HG03342 (cell line): Measurements from ENCODE around the gene FMOD.
"Not testable (repeated sequence)": the region's sequence is repeated elsewhere in the genome, so short reads cannot be mapped to it uniquely, and the experiment has no call there.

Source experiments
- ATAC-seq: cut with Tn5 transposase; IDR thresholded peaks from one replicate; pipeline ENCODE4 v1.9.1; 2021; ENCODE audit warnings: mild to moderate bottlenecking, moderate library complexity; ENCODE audit not compliant: unreplicated experiment

Gene FMOD

DNA sequence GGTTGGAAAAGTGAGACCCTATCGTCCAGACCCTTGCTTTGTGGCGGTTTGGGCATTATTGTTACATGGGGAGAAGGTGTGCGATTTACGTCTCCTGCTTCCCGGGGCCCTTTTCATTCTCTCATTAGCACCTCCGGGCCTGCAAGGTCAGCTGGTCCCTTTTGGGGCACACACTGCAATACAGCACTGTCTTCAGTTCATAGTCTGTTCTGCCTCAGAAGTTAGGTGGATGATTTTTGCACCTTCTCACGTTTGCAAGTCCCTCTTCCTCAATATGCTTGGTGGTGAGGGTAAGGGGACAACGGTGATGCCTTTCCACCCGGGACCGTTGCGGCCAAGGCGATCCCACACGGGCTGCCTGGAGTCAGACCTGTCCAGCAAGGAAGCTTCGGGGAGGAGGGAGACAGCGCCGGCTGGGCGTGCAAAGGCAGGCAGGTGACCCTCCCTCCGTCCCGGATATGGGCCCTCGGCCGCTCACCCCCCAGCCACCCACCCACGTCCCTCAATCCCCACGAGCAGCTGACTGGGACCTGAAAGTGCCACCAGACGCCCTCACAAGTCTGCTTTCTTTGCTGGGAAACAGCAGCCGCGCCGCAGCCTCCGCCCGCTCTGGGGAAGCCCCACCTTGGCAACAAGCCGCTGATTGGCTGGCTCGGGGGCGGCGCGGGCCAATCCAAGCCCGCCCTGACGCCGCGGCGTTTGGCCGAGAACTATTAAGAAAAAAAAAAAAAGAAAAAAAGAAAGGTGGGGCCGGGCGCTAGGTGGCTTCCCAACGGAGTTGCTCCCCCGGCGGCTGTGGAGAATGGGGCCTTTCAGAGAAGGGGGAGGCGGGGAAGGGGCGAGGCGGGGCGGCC, 23.9 kb downstream of the FMOD start:
- peak; percentile 64 for ATAC-seq

DNA sequence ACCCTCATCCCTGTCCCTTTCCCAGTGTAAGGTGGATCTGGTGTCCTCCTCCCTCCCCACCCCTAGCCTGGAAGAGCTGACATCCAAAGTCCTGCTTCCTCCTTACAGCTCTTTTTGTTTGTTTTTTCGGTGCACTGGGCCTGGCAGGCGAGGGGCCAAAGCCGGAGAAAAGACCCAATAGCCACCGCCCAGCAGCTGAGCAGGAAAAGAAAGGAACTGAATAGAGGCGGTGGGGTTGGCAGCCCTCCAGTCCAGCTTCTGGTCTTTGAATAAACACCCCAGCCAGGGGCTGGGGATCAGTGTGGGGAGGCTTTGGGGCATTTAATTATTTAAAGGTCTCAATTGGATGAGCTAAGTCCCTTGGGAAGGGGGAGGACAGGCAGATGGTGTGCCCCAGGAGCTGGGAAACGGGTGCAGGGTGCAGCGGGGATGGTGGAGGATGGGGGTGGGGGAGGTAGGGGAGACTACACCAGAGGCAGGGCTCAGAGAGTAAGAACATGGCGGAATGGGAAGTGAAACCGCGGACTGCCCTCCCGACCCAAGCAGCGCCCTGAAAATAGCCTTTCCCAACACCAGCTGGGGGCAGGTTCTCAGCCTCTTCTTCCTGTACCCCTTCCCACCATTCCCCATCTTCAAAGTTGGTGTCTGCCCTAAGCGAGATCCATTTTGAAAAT, 25.4 kb downstream of the FMOD start:
- no peak for ATAC-seq

DNA sequence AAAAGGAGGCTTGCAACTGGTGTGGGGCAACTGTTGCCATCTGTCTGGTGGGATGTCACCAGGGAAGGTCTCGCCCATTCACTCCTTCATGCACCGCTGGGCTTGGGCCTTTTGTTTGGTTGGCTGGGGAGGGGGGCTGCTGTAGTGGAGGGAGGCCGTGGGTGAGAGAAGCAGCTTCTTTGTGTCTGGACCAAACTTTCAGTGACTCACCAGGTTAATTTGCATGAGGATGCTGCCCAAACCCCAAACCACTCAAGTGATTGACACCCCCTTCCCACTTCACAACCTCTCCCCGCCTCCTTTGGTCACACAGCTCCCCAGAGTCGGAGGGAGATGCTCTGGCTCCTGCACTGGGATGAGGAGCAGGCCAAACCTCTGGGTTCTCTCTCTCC, 25.9 kb downstream of the FMOD start:
- ATAC-seq = peak; percentile 37

DNA sequence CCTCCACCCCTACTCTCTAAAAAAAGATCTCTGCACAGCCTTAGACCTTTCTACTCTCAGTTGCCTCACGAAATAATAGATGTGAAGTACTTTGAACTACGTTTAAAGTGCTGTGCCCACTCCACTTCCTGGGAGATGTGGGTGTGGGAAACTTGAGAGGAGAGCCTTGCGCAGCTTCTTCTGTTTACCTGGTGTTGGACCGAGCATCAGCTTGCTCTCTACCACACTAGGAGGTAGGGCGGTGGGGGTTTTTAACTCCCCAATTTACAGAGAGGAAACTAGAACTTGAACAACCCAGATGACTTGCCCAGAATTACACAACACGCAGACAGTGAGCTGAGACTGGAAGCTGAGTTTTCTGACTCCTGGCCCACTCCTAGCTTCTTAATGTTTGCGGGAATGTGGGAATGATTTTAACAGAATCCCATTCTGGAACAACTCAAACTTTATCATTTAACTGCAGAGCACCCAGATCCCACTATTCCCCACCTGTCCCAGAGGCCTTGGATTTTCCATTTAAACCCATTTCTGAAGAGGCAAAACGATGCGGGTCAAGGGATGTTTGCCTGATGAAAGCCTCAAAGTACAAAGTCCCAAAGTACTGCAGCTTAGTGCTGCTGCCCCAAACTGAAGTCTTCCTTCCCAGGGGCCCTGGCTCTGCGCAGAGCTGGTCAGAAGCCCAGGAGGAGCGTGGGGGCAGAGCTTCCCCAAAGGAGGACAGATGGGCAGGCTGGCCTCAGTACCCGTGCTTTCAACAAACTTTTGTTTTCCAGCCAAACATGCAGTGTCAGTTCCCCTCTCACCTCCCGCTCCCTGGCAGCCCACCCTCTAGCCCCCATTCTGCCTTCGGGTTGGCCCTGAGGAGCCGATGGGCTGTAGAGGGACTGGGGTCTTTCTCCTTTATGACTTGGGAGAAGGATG, 26.6 kb downstream of the FMOD start:
- ATAC-seq = no peak

DNA sequence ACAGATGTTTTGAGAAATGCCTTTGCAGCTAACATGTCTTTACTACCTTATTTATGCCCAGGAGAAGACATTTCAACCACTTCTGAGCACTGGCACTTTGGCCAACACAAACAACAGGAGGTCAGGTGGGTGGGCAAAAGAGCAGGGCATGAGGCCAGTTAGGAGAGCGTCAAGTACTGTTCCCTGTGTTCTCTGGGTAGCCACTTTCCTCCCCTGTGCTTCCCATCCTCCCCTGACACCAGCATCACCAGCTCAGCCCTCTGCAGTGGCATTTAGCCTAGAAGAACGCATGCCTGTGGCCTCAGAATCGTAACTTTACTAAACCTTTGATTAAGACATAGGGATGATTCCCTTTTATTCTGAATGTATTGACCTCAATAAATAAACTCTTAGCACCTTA, 27.3 kb downstream of the FMOD start:
- ATAC-seq = no peak

DNA sequence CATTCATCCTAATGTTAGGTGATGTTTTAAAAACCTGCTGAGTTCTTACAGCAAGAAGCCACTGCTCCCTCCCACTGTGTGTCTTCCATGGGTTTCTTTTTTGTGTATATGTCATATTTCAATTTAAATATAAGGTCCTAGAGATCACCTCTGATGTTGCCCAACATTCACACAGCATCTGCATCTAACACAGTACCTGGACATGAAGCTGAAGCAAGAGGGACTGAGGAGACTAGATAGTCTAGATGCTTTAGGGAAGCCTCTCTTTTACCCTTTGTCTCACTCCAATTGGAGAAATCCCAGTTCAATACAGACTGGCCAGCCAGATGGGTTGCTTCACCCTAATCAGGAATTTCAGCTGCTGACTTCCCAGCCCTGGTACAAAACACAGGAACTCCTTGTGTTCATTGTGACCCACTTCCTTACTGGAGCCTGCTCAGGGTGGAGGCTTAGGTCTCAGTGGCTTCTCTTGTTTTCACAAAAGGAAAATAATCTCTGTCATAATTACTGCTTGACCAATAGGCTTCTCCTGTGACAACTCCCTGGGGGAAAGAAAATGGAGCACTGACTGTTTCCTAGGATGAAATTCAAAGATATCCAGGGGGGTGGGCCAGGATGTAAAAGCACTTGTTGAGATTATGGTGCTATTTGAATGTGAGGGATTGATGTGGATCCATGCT, 28.3 kb downstream of the FMOD start:
- no peak for ATAC-seq

DNA sequence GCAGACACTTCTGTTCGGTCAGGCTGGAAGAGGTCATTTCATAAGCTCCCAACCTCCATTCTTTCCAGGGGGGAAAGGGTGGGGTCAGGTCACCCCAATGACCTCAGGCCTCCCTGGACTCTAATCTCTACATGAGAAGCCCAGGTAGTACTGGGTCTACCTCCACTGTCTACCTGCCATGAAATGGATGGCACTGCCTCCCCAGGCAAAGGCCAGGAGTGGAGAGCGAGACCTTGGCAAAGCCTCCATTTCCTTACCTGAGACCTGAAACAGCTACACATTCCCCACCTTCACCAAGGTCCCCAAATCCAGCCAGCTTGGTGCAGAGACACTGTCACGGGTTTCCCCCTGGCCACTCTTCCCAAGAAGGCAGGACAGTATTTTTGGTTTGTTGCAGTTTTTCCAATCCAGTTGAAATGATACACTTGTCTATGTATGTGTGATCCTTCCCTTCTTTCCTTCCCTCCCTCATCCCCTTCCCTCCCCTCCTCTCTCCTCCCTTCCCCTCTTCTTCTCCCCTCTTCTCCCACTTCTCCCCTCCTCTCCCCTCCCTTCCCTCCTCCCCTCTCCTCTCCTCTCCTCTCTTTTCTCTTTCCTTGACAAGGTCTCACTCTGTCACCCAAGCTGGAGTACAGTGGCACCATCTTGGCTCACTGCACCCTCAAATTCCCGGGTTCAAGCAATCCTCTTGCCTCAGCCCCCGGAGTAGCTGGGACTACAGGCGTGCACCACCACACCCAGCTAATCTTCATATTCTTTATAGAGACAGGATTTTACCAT, 29.5 kb downstream of the FMOD start:
- no peak for ATAC-seq

DNA sequence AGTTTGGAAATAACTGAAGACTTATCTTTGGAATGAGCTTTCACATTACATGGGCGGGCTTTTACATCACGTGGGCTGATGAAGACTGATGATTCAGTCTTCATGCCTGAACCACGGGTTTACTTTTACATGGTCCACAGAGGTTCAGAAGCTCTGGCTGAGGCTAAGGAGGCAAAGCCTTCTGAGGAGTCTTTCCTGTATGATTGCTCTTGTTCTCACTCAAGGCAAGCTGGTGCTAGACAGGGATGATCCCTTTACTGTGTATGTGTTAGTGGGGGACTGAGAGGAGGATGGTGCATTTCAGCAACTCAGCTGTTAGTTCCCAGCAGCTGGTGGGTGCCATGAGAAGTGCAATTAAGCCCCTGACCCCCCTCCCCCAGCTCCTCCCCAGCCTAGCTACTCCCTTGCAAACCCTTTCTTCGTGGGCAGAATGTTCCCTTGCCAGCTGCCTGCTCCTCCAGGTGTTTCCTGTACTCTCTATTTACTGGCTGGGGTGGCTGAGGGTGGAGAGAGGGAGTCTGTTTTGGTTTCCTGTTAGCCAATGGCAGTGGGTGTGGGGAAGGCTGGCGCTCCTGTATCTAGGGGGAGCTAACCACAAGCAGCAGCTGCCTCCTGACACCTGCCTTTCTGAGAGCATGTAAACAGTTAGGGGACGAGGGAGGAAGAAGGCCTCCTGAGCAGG, 30.2 kb downstream of the FMOD start:
- ATAC-seq = peak; percentile 62

DNA sequence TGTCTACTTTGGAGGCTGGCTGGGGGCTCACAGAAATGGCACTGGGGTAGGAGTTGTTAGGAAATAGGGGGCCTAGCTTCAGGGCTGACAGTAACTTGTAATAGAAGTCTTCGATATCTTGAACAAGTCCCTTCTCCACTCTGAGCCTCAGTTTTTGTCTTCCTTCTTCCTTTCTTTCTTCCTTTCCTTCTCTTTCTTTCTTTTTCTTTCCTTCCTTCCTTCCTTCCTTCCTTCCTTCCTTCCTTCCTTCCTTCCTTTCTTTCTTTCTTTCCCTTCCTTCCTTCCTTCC, 32.7 kb downstream of the FMOD start:
- ATAC-seq = no peak

DNA sequence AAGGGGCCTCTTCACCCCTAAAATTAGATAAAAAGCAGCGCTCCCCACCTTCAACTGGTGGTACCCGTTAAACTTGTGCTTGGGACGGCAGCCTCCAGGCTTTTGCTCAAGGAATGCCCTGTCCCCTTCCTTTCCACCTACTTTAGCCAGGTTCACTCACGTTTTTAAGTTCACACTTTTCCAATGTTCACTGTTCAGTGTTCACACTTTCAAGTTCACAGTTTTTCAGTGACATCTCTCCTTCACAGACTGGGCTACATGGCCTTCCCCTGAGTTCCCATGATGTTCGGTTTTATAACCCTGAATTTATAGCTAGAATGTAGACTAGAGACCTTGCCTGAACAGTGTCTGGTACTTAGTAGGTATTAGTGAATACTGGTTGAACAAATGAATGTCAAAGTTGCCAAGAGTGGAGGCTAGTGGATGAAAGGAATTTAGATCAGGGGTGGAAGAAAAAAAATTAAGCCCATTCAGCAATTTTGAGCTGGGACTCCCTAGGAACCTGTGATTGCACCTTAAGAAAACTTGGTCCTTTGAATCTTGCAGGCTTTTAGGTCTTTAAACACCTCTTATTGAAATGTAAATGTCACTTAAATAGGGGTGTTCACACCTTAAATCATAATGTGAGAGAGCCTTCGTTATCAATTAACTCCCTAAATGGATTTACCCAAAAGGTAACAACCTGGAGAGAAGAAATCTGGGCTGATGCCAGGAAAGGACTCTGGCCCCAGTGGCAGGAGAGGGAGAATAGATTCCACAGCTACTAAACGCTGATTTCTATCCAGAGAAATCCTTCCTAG, 33.3 kb downstream of the FMOD start:
- ATAC-seq = no peak

DNA sequence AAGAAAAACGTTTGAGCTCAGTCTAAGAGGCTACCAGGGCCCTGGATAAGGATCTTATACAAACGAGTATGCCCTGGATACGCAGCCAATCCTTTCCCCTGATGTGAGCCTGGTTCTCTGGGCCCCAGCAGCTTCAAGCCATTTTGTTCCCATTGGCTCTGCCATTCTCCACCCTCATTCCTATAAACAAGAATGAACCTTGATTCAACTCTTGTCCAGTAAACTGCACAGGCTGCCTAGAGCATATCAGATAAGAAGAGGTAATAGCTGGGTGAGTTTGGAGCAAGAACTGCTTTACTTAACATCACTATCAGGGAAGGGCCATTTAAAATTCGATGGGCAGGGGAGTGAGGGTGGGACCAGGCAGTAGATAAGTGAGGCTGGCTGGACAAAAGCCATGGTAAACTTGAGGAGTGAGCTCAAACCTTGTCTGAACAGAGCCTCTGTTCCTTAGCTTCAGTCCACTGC, 34.3 kb downstream of the FMOD start:
- no peak for ATAC-seq

DNA sequence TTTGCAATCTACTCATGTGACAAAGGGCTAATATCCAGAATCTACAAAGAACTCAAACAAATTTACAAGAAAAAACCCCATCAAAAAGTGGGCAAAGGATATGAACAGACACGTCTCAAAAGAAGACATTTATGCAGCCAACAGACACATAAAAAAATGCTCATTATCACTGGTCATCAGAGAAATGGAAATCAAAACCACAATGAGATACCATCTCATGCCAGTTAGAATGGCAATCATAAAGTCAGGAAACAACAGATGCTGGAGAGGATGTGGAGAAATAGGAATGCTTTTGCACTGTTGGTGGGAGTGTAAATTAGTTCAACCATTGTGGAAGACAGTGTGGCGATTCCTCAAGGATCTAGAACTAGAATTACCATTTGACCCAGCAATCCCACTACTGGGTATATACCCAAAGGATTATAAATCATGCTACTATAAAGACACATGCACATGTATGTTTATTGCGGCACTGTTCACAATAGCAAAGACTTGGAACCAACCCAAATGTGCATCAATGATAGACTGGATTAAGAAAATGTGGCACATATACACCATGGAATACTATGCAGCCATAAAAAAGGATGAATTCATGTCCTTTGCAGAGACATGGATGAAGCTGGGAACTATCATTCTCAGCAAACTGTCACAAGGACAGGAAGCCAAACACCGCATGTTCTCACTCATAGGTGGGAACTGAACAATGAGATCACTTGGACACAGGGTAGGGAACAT, 36.7 kb downstream of the FMOD start:
- not testable (repeated sequence) for ATAC-seq

DNA sequence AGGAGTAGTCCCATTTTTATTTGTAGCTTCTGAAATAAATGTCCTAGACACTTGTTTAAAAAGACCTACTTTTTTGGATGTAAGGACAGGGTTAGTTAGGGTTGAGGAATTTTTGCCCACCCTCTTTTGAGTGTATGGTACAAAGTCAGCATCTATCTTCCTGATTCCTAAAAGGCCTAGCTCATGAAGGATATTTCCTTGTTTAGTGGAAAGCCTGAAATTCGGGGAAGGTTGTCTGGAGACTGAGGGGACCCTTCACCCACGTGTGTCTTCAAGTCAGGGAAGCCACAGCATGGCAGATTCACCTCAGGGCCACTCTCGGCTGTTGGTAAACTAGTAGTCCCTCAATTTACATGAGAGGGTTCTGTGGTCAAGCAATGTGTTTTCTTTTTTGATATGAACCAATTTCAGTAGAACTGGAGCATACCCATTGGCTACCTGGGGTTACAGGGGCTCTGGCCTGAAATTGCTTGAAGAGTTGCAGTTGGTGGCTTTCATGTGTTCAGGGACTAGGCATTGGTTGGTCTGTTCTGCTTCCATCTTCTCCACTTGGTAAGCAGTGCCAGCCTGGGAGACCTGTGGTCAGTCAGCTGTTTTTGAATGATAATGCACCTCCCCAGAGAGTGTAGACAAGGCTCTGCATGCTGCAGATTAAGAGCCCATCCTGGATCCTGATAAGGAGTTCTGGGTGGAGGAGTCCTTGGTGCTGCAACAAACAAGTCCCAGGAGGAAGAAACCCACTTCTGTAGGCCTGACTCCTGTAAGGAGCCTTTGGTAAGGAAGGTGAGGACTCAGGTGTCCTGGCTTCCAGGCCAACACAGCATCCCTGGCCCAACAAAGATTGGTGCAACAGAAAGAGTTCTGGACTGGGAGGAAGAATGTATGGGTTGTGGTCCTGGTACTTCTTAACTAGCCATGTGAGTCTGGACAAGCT, 39.3 kb downstream of the FMOD start:
- ATAC-seq = no peak

DNA sequence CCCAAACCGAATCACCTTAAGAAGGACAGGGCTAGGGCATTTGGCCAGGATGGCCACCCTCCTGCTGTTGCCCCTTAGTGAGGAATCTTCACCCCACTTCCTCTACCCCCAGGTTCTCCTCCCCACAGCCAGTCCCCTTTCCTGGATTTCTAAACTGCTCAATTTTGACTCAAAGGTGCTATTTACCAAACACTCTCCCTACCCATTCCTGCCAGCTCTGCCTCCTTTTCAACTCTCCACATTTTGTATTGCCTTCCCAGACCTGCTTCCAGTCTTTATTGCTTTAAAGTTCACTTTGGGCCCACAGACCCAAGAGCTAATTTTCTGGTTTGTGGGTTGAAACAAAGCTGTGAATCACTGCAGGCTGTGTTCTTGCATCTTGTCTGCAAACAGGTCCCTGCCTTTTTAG, 42.0 kb downstream of the FMOD start:
- ATAC-seq = no peak

DNA sequence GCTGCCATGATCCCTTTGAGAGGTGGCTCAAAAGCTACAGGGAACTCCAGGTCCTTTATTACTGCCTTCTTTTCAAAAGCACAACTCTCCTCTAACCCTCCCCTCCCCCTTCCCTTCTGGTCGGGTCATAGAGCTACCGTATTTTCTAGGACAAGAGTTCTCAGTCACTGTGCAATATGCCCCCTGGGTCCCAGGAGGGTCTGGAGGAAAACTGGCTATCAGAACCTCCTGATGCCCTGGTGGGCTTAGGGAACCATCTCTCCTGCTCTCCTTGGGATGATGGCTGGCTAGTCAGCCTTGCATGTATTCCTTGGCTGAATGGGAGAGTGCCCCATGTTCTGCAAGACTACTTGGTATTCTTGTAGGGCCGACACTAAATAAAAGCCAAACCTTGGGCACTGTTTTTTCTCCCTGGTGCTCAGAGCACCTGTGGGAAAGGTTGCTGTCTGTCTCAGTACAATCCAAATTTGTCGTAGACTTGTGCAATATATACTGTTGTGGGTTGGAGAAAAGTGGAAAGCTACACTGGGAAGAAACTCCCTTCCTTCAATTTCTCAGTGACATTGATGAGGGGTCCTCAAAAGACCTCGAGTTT, 42.5 kb downstream of the FMOD start:
- ATAC-seq = no peak

DNA sequence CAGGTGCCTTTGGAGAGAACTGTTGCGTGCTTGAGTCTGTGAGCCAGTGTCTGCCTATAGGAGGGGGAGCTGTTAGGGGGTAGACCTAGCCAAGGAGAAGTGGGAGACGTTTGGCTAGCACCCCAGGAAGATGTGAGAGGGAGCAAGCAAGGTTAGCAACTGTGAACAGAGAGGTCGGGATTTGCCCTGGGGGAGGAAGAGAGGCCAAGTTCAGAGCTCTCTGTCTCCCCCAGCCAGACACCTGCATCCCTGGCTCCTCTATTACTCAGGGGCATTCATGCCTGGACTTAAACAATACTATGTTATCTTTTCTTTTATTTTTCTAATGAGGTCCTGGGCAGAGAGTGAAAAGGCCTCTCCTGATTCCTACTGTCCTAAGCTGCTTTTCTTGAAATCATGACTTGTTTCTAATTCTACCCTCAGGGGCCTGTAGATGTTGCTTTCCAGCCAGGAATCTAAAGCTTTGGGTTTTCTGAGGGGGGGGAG, 43.2 kb downstream of the FMOD start:
- ATAC-seq = no peak
